Neural progenitor cell (in vitro differentiated cells): ENCODE data around the gene GNS. TPM values are rescaled to one million over a fixed set of nuclear protein-coding genes. Genes with fewer than 3 reads are reported as not detected.

Experiments used
- DNase-seq: peaks from one replicate; pipeline ENCODE4 v3.0.0-alpha.2; 2016; ENCODE audit warnings: low spot score
- H2AFZ ChIP-seq: fragments of 200-600 bp; sonication (generic); replicated peaks from 2 replicates; pipeline ENCODE4 v1.6.1; 2016; ENCODE audit warnings: antibody characterized with exemption
- H3F3A ChIP-seq: fragments of 200-600 bp; sonication (generic); 2 replicates; pipeline ENCODE4 v1.6.1; 2016; ENCODE audit warnings: antibody characterized with exemption, low read depth
- H3K27ac ChIP-seq: fragments of 200-600 bp; sonication (generic); 2 replicates; pipeline ENCODE4 v1.5.1; 2016; ENCODE audit warnings: mild to moderate bottlenecking
- H3K27me3 ChIP-seq: fragments of 200-600 bp; sonication (generic); 2 replicates; pipeline ENCODE4 v1.6.1; 2016; ENCODE audit warnings: mild to moderate bottlenecking, moderate library complexity
- H3K36me3 ChIP-seq: fragments of 200-600 bp; sonication (generic); 2 replicates; pipeline ENCODE4 v1.5.1; 2016
- H3K4me1 ChIP-seq: fragments of 200-600 bp; sonication (generic); 2 replicates; pipeline ENCODE4 v1.6.1; 2016; ENCODE audit warnings: mixed run types
- H3K4me2 ChIP-seq: fragments of 200-600 bp; sonication (generic); 2 replicates; pipeline ENCODE4 v1.6.1; 2016
- H3K4me3 ChIP-seq: fragments of 200-600 bp; sonication (generic); 2 replicates; pipeline ENCODE4 v1.5.1; 2016
- H3K79me2 ChIP-seq: fragments of 200-600 bp; sonication (generic); 2 replicates; pipeline ENCODE4 v1.6.1; 2016; ENCODE audit warnings: low read depth
- H3K9ac ChIP-seq: fragments of 200-600 bp; sonication (generic); 2 replicates; pipeline ENCODE4 v1.6.1; 2016
- H3K9me3 ChIP-seq: fragments of 200-600 bp; sonication (generic); 2 replicates; pipeline ENCODE4 v1.5.1; 2016; ENCODE audit warnings: low read depth
- H4K20me1 ChIP-seq: fragments of 200-600 bp; sonication (generic); 2 replicates; pipeline ENCODE4 v1.6.1; 2016; ENCODE audit warnings: low read depth
- H3K27ac Mint-ChIP-seq: 3 replicates; pipeline ENCODE4 v1.8.0; 2021; ENCODE audit warnings: mixed read lengths
- H3K27me3 Mint-ChIP-seq: 2 replicates; pipeline ENCODE4 v1.8.0; 2022; ENCODE audit warnings: low read depth, mild to moderate bottlenecking, inconsistent platforms, moderate library complexity, mixed read lengths; ENCODE audit not compliant: insufficient read depth
- H3K36me3 Mint-ChIP-seq: 3 replicates; pipeline ENCODE4 v1.8.0; 2021; ENCODE audit warnings: mixed read lengths
- H3K4me1 Mint-ChIP-seq: 3 replicates; pipeline ENCODE4 v1.8.0; 2021; ENCODE audit warnings: mixed read lengths
- H3K4me3 Mint-ChIP-seq: 3 replicates; pipeline ENCODE4 v1.8.0; 2021; ENCODE audit warnings: mild to moderate bottlenecking, moderate library complexity, mixed read lengths
- H3K9me3 Mint-ChIP-seq: 3 replicates; pipeline ENCODE4 v1.8.0; 2020; ENCODE audit warnings: mixed read lengths
- CTCF ChIP-seq: fragments of 200-600 bp; sonication (generic); IDR thresholded peaks from 2 replicates; pipeline ENCODE4 v1.5.1; 2017; ENCODE audit warnings: antibody characterized with exemption, mild to moderate bottlenecking
- EZH2 ChIP-seq: fragments of 200-600 bp; sonication (generic); IDR thresholded peaks from 2 replicates; pipeline ENCODE4 v1.6.1; 2017; ENCODE audit warnings: antibody characterized with exemption, mild to moderate bottlenecking, moderate library complexity
- EZH2phosphoT487 ChIP-seq: fragments of 200-600 bp; sonication (generic); IDR thresholded peaks from 2 replicates; pipeline ENCODE4 v1.6.1; 2017; ENCODE audit warnings: antibody characterized with exemption
- total RNA-seq: library from RNA; depleted of rRNA; stranded (reverse); fragments of >200 nt; gene quantifications from 2 replicates; pipeline ENCODE4 v1.2.3, GENCODE V29; 2015; ENCODE audit warnings: low replicate concordance

Gene GNS
- total RNA-seq, 1 donor from 2014 or later = 41.2 TPM

GRCh38 chr12:64767495-64767894 is 8.3 kb upstream of the GNS start:
- Histone ChIP-seq H2AFZ (no peak overlapping the region), H3K79me2 (no peaks in the 10 kb centered on the region), H3K4me1 (no peaks in the 10 kb centered on the region), H3K4me2 (no peak overlapping the region), H4K20me1 (no peaks in the 10 kb centered on the region), H3K9ac (no peak overlapping the region), H3F3A (no peaks in the 10 kb centered on the region), H3K4me3 (no peak overlapping the region), H3K9me3 (no peaks in the 10 kb centered on the region), H3K27ac (no peak overlapping the region), H3K27me3 (no peaks in the 10 kb centered on the region), H3K36me3 (no peaks in the 10 kb centered on the region)
- H3K27me3 Mint-ChIP-seq = no peaks in the 10 kb centered on the region
- H3K27ac Mint-ChIP-seq = no peak overlapping the region
- DNase-seq = no peak
- H3K4me3 Mint-ChIP-seq = no peak overlapping the region
- H3K36me3 Mint-ChIP-seq = no peaks in the 10 kb centered on the region
- H3K9me3 Mint-ChIP-seq = no peaks in the 10 kb centered on the region
- TF ChIP-seq CTCF = no peak
- no peak for TF ChIP-seq EZH2
- no peak for TF ChIP-seq EZH2phosphoT487
- H3K4me1 Mint-ChIP-seq = no peaks in the 10 kb centered on the region

- peaks cover 29% of the 10 kb centered on the region for H3K79me2 ChIP-seq
- H3K4me1 ChIP-seq = peaks cover 9% of the 10 kb centered on the region
- no peaks in the 10 kb centered on the region for H3K9me3 ChIP-seq
- no peak overlapping the region for H2AFZ ChIP-seq
- no peaks in the 10 kb centered on the region for H3K27me3 ChIP-seq
- no peak overlapping the region for H3K4me3 ChIP-seq
- peaks cover 22% of the 10 kb centered on the region for H3F3A ChIP-seq
- no peak overlapping the region for H3K27ac Mint-ChIP-seq
- no peaks in the 10 kb centered on the region for H3K36me3 Mint-ChIP-seq
- no peak for DNase-seq
- no peak overlapping the region for H3K27ac ChIP-seq
- H3K27me3 Mint-ChIP-seq = peaks cover 4% of the 10 kb centered on the region
- H3K9ac ChIP-seq = no peak overlapping the region
- no peaks in the 10 kb centered on the region for H3K9me3 Mint-ChIP-seq
- TF ChIP-seq CTCF (no peak), EZH2phosphoT487 (no peak), EZH2 (no peak)
- H3K36me3 ChIP-seq = no peaks in the 10 kb centered on the region
- peaks cover 19% of the 10 kb centered on the region for H3K4me1 Mint-ChIP-seq
- no peak overlapping the region for H3K4me2 ChIP-seq
- no peaks in the 10 kb centered on the region for H4K20me1 ChIP-seq
- H3K4me3 Mint-ChIP-seq = no peak overlapping the region
Measured at GRCh38 chr12:64760808-64761573, 1.8 kb upstream of the GNS start.

- H3K4me3 Mint-ChIP-seq = peak overlapping the region; percentile 80
- Histone ChIP-seq H3K4me1 (peaks cover 9% of the 10 kb centered on the region), H3K9ac (no peak overlapping the region), H3K36me3 (no peaks in the 10 kb centered on the region), H3K4me2 (no peak overlapping the region), H3K27me3 (no peaks in the 10 kb centered on the region), H3K9me3 (no peaks in the 10 kb centered on the region), H3K79me2 (peaks cover 38% of the 10 kb centered on the region), H3F3A (peaks cover 22% of the 10 kb centered on the region), H3K4me3 (no peak overlapping the region), H4K20me1 (no peaks in the 10 kb centered on the region), H2AFZ (no peak overlapping the region), H3K27ac (no peak overlapping the region)
- no peaks in the 10 kb centered on the region for H3K9me3 Mint-ChIP-seq
- H3K4me1 Mint-ChIP-seq = peaks cover 19% of the 10 kb centered on the region
- DNase-seq = no peak
- H3K36me3 Mint-ChIP-seq = peaks cover 3% of the 10 kb centered on the region
- TF ChIP-seq EZH2phosphoT487 (no peak), EZH2 (no peak)
- no peak overlapping the region for H3K27ac Mint-ChIP-seq
- peaks cover 4% of the 10 kb centered on the region for H3K27me3 Mint-ChIP-seq
Measured at GRCh38 chr12:64757771-64758170, 1.4 kb downstream of the GNS start.

GRCh38 chr12:64756376-64756775 is 2.8 kb downstream of the GNS start:
- no peak overlapping the region for H3K4me3 Mint-ChIP-seq

More at GRCh38 chr12:64756376-64756775, 2.8 kb downstream of the GNS start:
- peaks cover 19% of the 10 kb centered on the region for H3K4me1 Mint-ChIP-seq
- peaks cover 4% of the 10 kb centered on the region for H3K27me3 Mint-ChIP-seq
- Histone ChIP-seq H3K36me3 (no peaks in the 10 kb centered on the region), H3K4me1 (peaks cover 9% of the 10 kb centered on the region), H2AFZ (no peak overlapping the region), H3K27me3 (no peaks in the 10 kb centered on the region), H4K20me1 (no peaks in the 10 kb centered on the region), H3K9ac (no peak overlapping the region), H3K9me3 (no peaks in the 10 kb centered on the region), H3K4me2 (no peak overlapping the region), H3F3A (peaks cover 22% of the 10 kb centered on the region), H3K27ac (no peak overlapping the region), H3K79me2 (peaks cover 38% of the 10 kb centered on the region), H3K4me3 (no peak overlapping the region)
- H3K36me3 Mint-ChIP-seq = peaks cover 3% of the 10 kb centered on the region
- no peak overlapping the region for H3K27ac Mint-ChIP-seq
- TF ChIP-seq EZH2 (no peak), EZH2phosphoT487 (no peak), CTCF (no peak)
- no peaks in the 10 kb centered on the region for H3K9me3 Mint-ChIP-seq
- DNase-seq = no peak
